Measurements from ENCODE around the gene LRRK1.

- TF ChIP-seq CTCF (IDR thresholded peaks at IDR 0.05; ENCODE audit: low read depth, low read length): no peak
- no peak for TF ChIP-seq EZH2phosphoT487 (IDR thresholded peaks at IDR 0.05; ENCODE audit: low read depth)
Measured at GRCh38 chr15:101110681-101111569, 191.8 kb downstream of the LRRK1 start.

Measured in OCI-LY3 (cell line).